Posterior vena cava (tissue), 2 donors: ENCODE data around the gene ARHGAP28. TPM values are rescaled to one million over a fixed set of nuclear protein-coding genes. Genes with fewer than 3 reads are reported as not detected.

ENCODE experiments used
- DNase-seq: peaks from one replicate; pipeline ENCODE4 v3.0.0-alpha.2; 2020; ENCODE audit warnings: low spot score
- intact Hi-C, 2 donors: fragments of 100-400 bp; cut with DNase I; formaldehyde crosslinking; loops; one replicate each; pipeline versions ENCODE4 v1.14.1 to v1.14.2; 2022 to 2023
- total RNA-seq, 2 donors: library from RNA; stranded (reverse); fragmentation: NEBNext Ultra II Directional; extraction: Animal tissue kit (Norgen Biotek cat#: 25700); gene quantifications; one replicate each; pipeline ENCODE4 v1.2.1, GENCODE V29; 2021
- donor health status: DM: yes; HTN: yes; CAD: no.
- donor health status: DM: yes; HTN: yes; CAD: no.

The ARHGAP28 gene
- total RNA-seq, 2 donors from 2014 or later = 15.6 to 26.2 TPM

GRCh38 chr18:6879508-6880195 lies 150.1 kb downstream of the ARHGAP28 start:
- intact Hi-C loops = loop anchor here (5.0 to 10.0 kb wide), 5 partner anchors 115 to 1005 kb away; no protein-coding TSS in a partner anchor
- DNase-seq = no peak

GRCh38 chr18:6881034-6881820 lies 151.7 kb downstream of the ARHGAP28 start:
- DNase-seq = no peak
- intact Hi-C loops = loop anchor here (5.0 to 10.0 kb wide), 3 partner anchors 149 to 1006 kb away; no protein-coding TSS in a partner anchor

GRCh38 chr18:6882401-6882800 lies 152.9 kb downstream of the ARHGAP28 start:
- DNase-seq = no peak
- intact Hi-C loops = loop anchor here (5.0 to 10.0 kb wide), 3 partner anchors 150 to 1008 kb away; no protein-coding TSS in a partner anchor

- intact Hi-C loops = loop anchor here (2.0 to 10.0 kb wide), 3 partner anchors 340 to 1010 kb away; no protein-coding TSS in a partner anchor
- no peak for DNase-seq
Measured at GRCh38 chr18:6885006-6885481, 155.5 kb downstream of the ARHGAP28 start.

GRCh38 chr18:6885992-6886796 lies 156.7 kb downstream of the ARHGAP28 start:
- no peak for DNase-seq
- intact Hi-C loops = loop anchor here (2.0 to 10.0 kb wide), 3 partner anchors 341 to 1011 kb away; no protein-coding TSS in a partner anchor

GRCh38 chr18:6886797-6887330 lies 157.3 kb downstream of the ARHGAP28 start:
- intact Hi-C loops = loop anchor here (10.0 kb wide), 2 partner anchors 342 to 1012 kb away; no protein-coding TSS in a partner anchor
- no peak for DNase-seq

- intact Hi-C loops = no loop called here
- no peak for DNase-seq
Measured at GRCh38 chr18:6891788-6892187, 162.3 kb downstream of the ARHGAP28 start.

- DNase-seq = no peak
- intact Hi-C loops = no loop called here
Measured at GRCh38 chr18:6901286-6901926, 171.9 kb downstream of the ARHGAP28 start.

GRCh38 chr18:6917072-6917471 lies 187.6 kb downstream of the ARHGAP28 start:
- intact Hi-C loops = no loop called here
- DNase-seq = no peak

- intact Hi-C loops = loop anchor here in 1 of 2 donors (5.0 to 10.0 kb wide), 3 partner anchors 64 to 257 kb away; no protein-coding TSS in a partner anchor
- DNase-seq = no peak
Measured at GRCh38 chr18:6920099-6920955, 190.8 kb downstream of the ARHGAP28 start.

GRCh38 chr18:6921571-6921970 lies 192.1 kb downstream of the ARHGAP28 start:
- intact Hi-C loops = loop anchor here in 1 of 2 donors (5.0 to 10.0 kb wide), 3 partner anchors 63 to 256 kb away; no protein-coding TSS in a partner anchor
- no peak for DNase-seq

- no peak for DNase-seq
- intact Hi-C loops = loop anchor here in 1 of 2 donors (5.0 to 10.0 kb wide), 3 partner anchors 62 to 254 kb away; no protein-coding TSS in a partner anchor
Measured at GRCh38 chr18:6923220-6923619, 193.7 kb downstream of the ARHGAP28 start.

GRCh38 chr18:6927153-6927552 lies 197.6 kb downstream of the ARHGAP28 start:
- intact Hi-C loops = loop anchor here in 1 of 2 donors (10.0 kb wide), 2 partner anchors 58 to 98 kb away; no protein-coding TSS in a partner anchor

GRCh38 chr18:6928359-6928758 lies 198.8 kb downstream of the ARHGAP28 start:
- intact Hi-C loops = loop anchor here in 1 of 2 donors (10.0 kb wide), 2 partner anchors 56 to 96 kb away; no protein-coding TSS in a partner anchor
- no peak for DNase-seq

More at GRCh38 chr18:6927153-6927552, 197.6 kb downstream of the ARHGAP28 start:
- DNase-seq = no peak

GRCh38 chr18:6929370-6930102 lies 200.0 kb downstream of the ARHGAP28 start:
- intact Hi-C loops = loop anchor here in 1 of 2 donors (10.0 kb wide), 2 partner anchors 55 to 95 kb away; no protein-coding TSS in a partner anchor

GRCh38 chr18:6934859-6935258 lies 205.3 kb downstream of the ARHGAP28 start:
- no peak for DNase-seq
- intact Hi-C loops = no loop called here

More at GRCh38 chr18:6929370-6930102, 200.0 kb downstream of the ARHGAP28 start:
- peak; percentile 82 for DNase-seq
